CD4-positive, CD25-positive, alpha-beta regulatory T cell (primary cell): ENCODE measurements around the gene SORT1. TPM values are rescaled to one million over a fixed set of nuclear protein-coding genes. Genes with fewer than 3 reads are reported as not detected.
A peak's percentile ranks its signal among the peaks of the same experiment; 100 is the strongest.

Source experiments
- ATAC-seq, 2 donors: fragments of 150-1000 bp; cut with Tn5 transposase; one replicate each; pipeline ENCODE4 v1.10.0; 2021; ENCODE audit warnings: low read depth in 2 of 2, moderate number of reproducible peaks in 2 of 2, moderate library complexity in 1 of 2
- DNase-seq, 3 donors: peaks; one replicate each; pipeline versions ENCODE4 v3.0.0 to v3.0.0-alpha.2; 2012 to 2022; ENCODE audit warnings: mixed read lengths in 1 of 3
- H3K27ac ChIP-seq: one replicate; pipeline ENCODE4 v1.7.0; 2013; ENCODE audit warnings: mild to moderate bottlenecking, low read length; ENCODE audit not compliant: insufficient read depth, poor library complexity, severe bottlenecking
- H3K27me3 ChIP-seq: one replicate; pipeline ENCODE4 v1.7.0; 2013; ENCODE audit warnings: low read length; ENCODE audit not compliant: control insufficient read depth, insufficient read depth
- H3K36me3 ChIP-seq: one replicate; pipeline ENCODE4 v1.7.0; 2013; ENCODE audit warnings: mild to moderate bottlenecking, low read length, moderate library complexity; ENCODE audit not compliant: control insufficient read depth, insufficient read depth
- H3K4me1 ChIP-seq: 2 replicates; pipeline ENCODE4 v1.7.0; 2013; ENCODE audit warnings: mild to moderate bottlenecking, low read length; ENCODE audit not compliant: insufficient read depth, control insufficient read depth, poor library complexity, severe bottlenecking
- H3K4me3 ChIP-seq: one replicate; pipeline ENCODE4 v1.7.0; 2013; ENCODE audit warnings: low read depth, mild to moderate bottlenecking, low read length, moderate library complexity
- H3K9me3 ChIP-seq, 2 experiments: 1 replicate in 1 of 2; 2 replicates in 1 of 2; pipeline ENCODE4 v1.7.0; 2013; ENCODE audit warnings: low read length in 2 of 2, mild to moderate bottlenecking in 1 of 2, moderate library complexity in 1 of 2; ENCODE audit not compliant: control insufficient read depth in 2 of 2
- H3K27ac Mint-ChIP-seq, 3 donors: one replicate each; pipeline ENCODE4 v1.8.0; 2020 to 2022; ENCODE audit warnings: mild to moderate bottlenecking in 3 of 3, mixed read lengths in 3 of 3, moderate library complexity in 2 of 3
- H3K27me3 Mint-ChIP-seq: one replicate; pipeline ENCODE4 v1.8.0; 2022; ENCODE audit warnings: mild to moderate bottlenecking, mixed read lengths
- H3K36me3 Mint-ChIP-seq: one replicate; pipeline ENCODE4 v1.8.0; 2020; ENCODE audit warnings: mixed read lengths
- H3K4me1 Mint-ChIP-seq, 4 donors: one replicate each; pipeline ENCODE4 v1.8.0; 2020 to 2022; ENCODE audit warnings: mixed read lengths in 4 of 4, mild to moderate bottlenecking in 1 of 4
- H3K4me3 Mint-ChIP-seq, 4 donors: one replicate each; pipeline ENCODE4 v1.8.0; 2020 to 2022; ENCODE audit warnings: mild to moderate bottlenecking in 4 of 4, mixed read lengths in 4 of 4, moderate library complexity in 3 of 4
- H3K9me3 Mint-ChIP-seq, 7 donors: one replicate each; pipeline ENCODE4 v1.8.0; 2020 to 2022; ENCODE audit warnings: mixed read lengths in 7 of 7, mild to moderate bottlenecking in 3 of 7, moderate library complexity in 2 of 7
- polyA plus RNA-seq, 4 donors: library from polyadenylated mRNA; unstranded; fragments of 300-500 nt; fragmentation: Illumina TruSeq; gene quantifications; one replicate each; pipeline ENCODE4 v1.2.3, GENCODE V29; 2021
- total RNA-seq: library from RNA; stranded (reverse); gene quantifications from one replicate; pipeline ENCODE4 v1.2.3, GENCODE V29; 2022

The SORT1 gene
- total and polyA plus RNA-seq, 5 donors from 2014 or later, result 0.86 TPM; not detected in 4

GRCh38 chr1:109266965-109267364, 130.8 kb downstream of the SORT1 start:
- H3K27ac ChIP-seq, result no peak overlapping the region
- H3K9me3 ChIP-seq, result no peaks in the 10 kb centered on the region
- H3K4me3 ChIP-seq, result no peak overlapping the region
- no peaks in the 10 kb centered on the region for H3K4me1 ChIP-seq
- no peaks in the 10 kb centered on the region for H3K36me3 Mint-ChIP-seq
- peaks cover 0 to 3% (median 0%) of the 10 kb centered on the region in 4 donors for H3K4me1 Mint-ChIP-seq
- ATAC-seq, result no peak
- H3K27me3 ChIP-seq, result no peaks in the 10 kb centered on the region
- DNase-seq, result no peak
- H3K4me3 Mint-ChIP-seq, result no peak overlapping the region
- H3K27ac Mint-ChIP-seq, result no peak overlapping the region
- no peaks in the 10 kb centered on the region for H3K9me3 Mint-ChIP-seq
- no peaks in the 10 kb centered on the region for H3K27me3 Mint-ChIP-seq
- no peaks in the 10 kb centered on the region for H3K36me3 ChIP-seq

DNA sequence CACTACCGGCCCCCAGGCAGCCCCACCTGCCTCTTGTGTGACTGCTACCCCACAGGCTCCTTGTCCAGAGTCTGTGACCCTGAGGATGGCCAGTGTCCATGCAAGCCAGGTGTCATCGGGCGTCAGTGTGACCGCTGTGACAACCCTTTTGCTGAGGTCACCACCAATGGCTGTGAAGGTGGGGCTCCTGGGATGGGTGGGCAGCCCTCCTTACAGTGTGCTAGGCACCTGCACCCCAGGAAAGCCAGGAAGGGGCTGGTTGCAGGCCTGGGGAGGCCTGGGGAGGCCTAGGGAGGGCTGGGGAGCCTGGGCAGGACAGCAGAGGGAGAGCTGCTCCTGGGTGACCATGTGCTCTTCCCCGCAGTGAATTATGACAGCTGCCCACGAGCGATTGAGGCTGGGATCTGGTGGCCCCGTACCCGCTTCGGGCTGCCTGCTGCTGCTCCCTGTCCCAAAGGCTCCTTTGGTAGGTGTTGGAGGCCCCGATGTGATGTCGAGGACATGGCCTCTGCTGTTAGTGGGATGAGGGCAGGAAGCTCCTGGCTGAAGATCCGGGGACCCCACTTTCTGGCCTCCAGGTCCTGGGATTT, 131.9 kb downstream of the SORT1 start:
- no peak for ATAC-seq
- Mint-ChIP-seq H3K4me3 (no peak overlapping the region), H3K36me3 (no peaks in the 10 kb centered on the region), H3K4me1 (peaks cover 0 to 3% (median 0%) of the 10 kb centered on the region in 4 donors), H3K27me3 (no peaks in the 10 kb centered on the region), H3K9me3 (no peaks in the 10 kb centered on the region), H3K27ac (peak overlapping the region in 1 of 3 donors; percentile 71)
- Histone ChIP-seq H3K27ac (no peak overlapping the region), H3K4me3 (no peak overlapping the region), H3K4me1 (no peaks in the 10 kb centered on the region), H3K27me3 (no peaks in the 10 kb centered on the region), H3K36me3 (no peaks in the 10 kb centered on the region), H3K9me3 (no peaks in the 10 kb centered on the region)
- DNase-seq, result no peak

DNA sequence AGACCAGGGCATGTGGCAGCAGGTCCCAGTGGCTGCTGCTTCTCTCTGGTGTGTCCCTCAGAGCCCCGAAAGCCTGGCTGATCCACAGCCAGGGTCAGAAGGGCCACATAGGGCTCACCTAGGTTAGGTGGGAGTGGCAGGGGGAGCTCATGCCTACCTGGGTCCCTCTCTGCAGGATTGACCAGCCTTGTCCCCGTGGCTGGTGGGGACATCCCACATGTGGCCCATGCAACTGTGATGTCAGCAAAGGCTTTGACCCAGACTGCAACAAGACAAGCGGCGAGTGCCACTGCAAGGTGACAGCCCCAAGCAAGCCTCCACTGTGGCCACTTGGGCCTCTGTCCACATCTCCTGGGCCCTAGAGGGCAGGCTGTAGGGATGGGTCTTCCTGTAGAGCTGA, 132.7 kb downstream of the SORT1 start:
- Mint-ChIP-seq H3K27ac (no peak overlapping the region), H3K4me3 (no peak overlapping the region), H3K27me3 (no peaks in the 10 kb centered on the region), H3K9me3 (no peaks in the 10 kb centered on the region), H3K36me3 (no peaks in the 10 kb centered on the region), H3K4me1 (peaks cover 0 to 3% (median 0%) of the 10 kb centered on the region in 4 donors)
- ATAC-seq (no peak), DNase-seq (no peak)
- no peaks in the 10 kb centered on the region for H3K36me3 ChIP-seq
- H3K4me3 ChIP-seq, result no peak overlapping the region
- H3K27me3 ChIP-seq, result no peaks in the 10 kb centered on the region
- no peaks in the 10 kb centered on the region for H3K4me1 ChIP-seq
- no peaks in the 10 kb centered on the region for H3K9me3 ChIP-seq
- no peak overlapping the region for H3K27ac ChIP-seq

GRCh38 chr1:109264379-109264755, 133.4 kb downstream of the SORT1 start:
- DNase-seq (no peak), ATAC-seq (no peak)
- H3K27me3 ChIP-seq, result no peaks in the 10 kb centered on the region
- Mint-ChIP-seq H3K27ac (no peak overlapping the region), H3K4me1 (peaks cover 0 to 3% (median 0%) of the 10 kb centered on the region in 4 donors), H3K4me3 (no peak overlapping the region), H3K36me3 (no peaks in the 10 kb centered on the region), H3K27me3 (no peaks in the 10 kb centered on the region), H3K9me3 (no peaks in the 10 kb centered on the region)
- no peaks in the 10 kb centered on the region for H3K4me1 ChIP-seq
- no peak overlapping the region for H3K27ac ChIP-seq
- no peaks in the 10 kb centered on the region for H3K36me3 ChIP-seq
- H3K9me3 ChIP-seq, result no peaks in the 10 kb centered on the region
- no peak overlapping the region for H3K4me3 ChIP-seq

DNA sequence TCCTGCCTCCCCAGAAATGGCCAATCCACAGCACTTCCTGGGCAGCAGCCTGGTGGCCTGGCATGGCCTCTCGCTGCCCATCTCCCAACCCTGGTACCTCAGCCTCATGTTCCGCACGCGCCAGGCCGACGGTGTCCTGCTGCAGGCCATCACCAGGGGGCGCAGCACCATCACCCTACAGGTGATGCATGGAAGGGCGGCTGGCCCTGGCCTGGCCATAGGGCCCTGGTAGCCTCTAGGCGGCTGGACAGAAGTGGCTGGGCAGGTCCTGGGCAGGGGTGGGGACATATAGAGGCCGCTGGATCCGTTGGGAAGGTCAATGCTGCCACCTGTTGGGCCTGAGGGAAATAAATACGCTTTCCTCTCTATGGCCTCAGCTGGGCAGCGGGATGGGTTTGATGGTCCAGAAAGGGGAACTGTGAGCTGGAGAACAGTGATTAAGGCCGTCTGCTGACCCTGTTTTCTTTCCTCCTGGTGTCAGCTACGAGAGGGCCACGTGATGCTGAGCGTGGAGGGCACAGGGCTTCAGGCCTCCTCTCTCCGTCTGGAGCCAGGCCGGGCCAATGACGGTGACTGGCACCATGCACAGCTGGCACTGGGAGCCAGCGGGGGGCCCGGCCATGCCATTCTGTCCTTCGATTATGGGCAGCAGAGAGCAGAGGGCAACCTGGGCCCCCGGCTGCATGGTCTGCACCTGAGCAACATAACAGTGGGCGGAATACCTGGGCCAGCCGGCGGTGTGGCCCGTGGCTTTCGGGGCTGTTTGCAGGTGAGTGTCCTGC, 133.9 kb downstream of the SORT1 start:
- Mint-ChIP-seq H3K27me3 (no peaks in the 10 kb centered on the region), H3K9me3 (no peaks in the 10 kb centered on the region), H3K4me1 (peaks cover 0 to 3% (median 0%) of the 10 kb centered on the region in 4 donors), H3K4me3 (no peak overlapping the region), H3K36me3 (no peaks in the 10 kb centered on the region), H3K27ac (no peak overlapping the region)
- peak; percentile 57 to 73 (median 69) for DNase-seq
- Histone ChIP-seq H3K4me3 (no peak overlapping the region), H3K27ac (no peak overlapping the region), H3K4me1 (no peaks in the 10 kb centered on the region), H3K36me3 (no peaks in the 10 kb centered on the region), H3K9me3 (no peaks in the 10 kb centered on the region), H3K27me3 (no peaks in the 10 kb centered on the region)
- peak; percentile 81 to 84 for ATAC-seq

- Histone ChIP-seq H3K27ac (no peak overlapping the region), H3K4me3 (no peak overlapping the region), H3K27me3 (no peaks in the 10 kb centered on the region), H3K4me1 (no peaks in the 10 kb centered on the region), H3K9me3 (no peaks in the 10 kb centered on the region), H3K36me3 (no peaks in the 10 kb centered on the region)
- Mint-ChIP-seq H3K9me3 (no peaks in the 10 kb centered on the region), H3K27ac (no peak overlapping the region), H3K36me3 (no peaks in the 10 kb centered on the region), H3K27me3 (no peaks in the 10 kb centered on the region), H3K4me3 (no peak overlapping the region), H3K4me1 (peaks cover 0 to 3% (median 0%) of the 10 kb centered on the region in 4 donors)
- ATAC-seq (peak in 1 of 2 donors; percentile 9), DNase-seq (no peak)
These were observed 134.5 kb downstream of the SORT1 start for GRCh38 chr1:109263234-109263596.

DNA sequence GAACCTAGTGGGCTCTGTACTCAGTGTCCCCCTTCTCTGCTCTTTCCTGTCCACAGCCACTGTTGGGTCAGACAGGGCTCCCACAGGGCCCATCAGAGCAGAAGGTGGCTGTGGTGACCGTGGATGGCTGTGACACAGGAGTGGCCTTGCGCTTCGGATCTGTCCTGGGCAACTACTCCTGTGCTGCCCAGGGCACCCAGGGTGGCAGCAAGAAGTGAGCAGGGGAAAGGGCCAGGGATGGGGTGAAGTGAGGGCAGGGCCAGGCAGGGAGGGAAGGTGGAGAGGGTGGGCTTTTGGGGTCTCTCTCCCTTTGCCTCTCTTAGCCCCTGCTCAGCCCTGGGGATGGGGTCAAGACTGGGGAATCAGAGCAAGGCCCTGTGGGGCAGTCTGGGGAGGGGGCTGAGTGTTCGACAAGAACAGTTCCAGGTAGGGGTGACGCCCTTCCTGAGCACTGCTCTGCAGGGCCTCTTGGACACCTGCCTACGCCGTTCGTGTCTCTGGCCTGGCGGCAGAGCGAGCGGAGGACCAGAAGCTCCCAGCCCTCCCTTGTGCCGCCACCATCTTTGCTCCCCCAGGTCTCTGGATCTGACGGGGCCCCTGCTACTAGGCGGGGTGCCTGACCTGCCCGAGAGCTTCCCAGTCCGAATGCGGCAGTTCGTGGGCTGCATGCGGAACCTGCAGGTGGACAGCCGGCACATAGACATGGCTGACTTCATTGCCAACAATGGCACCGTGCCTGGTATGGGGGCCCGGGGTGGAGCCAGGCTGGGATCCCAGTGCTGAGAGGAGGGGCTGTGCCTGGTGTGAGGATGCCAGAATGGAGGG, 135.3 kb downstream of the SORT1 start:
- Mint-ChIP-seq H3K4me3 (no peak overlapping the region), H3K36me3 (no peaks in the 10 kb centered on the region), H3K27me3 (no peaks in the 10 kb centered on the region), H3K9me3 (no peaks in the 10 kb centered on the region), H3K27ac (no peak overlapping the region), H3K4me1 (peaks cover 0 to 3% (median 0%) of the 10 kb centered on the region in 4 donors)
- ATAC-seq (no peak), DNase-seq (no peak)
- Histone ChIP-seq H3K27ac (no peak overlapping the region), H3K9me3 (no peaks in the 10 kb centered on the region), H3K4me3 (no peak overlapping the region), H3K36me3 (no peaks in the 10 kb centered on the region), H3K27me3 (no peaks in the 10 kb centered on the region), H3K4me1 (no peaks in the 10 kb centered on the region)
